DND-41 (cell line): ENCODE measurements around the gene SMOC2.

Experiments
- CTCF ChIP-seq: IDR thresholded peaks from 2 replicates; pipeline ENCODE4 v1.5.1; 2012; ENCODE audit warnings: borderline replicate concordance, low read length, moderate library complexity, mild to moderate bottlenecking; ENCODE audit not compliant: poor library complexity, severe bottlenecking; ENCODE audit errors: extremely low read depth
- EZH2 ChIP-seq: IDR thresholded peaks from 3 replicates; pipeline ENCODE4 v1.6.1; 2012; ENCODE audit warnings: borderline replicate concordance, low read depth, mild to moderate bottlenecking, moderate library complexity, low read length, inconsistent platforms; ENCODE audit not compliant: severe bottlenecking

- TF ChIP-seq CTCF, result no peak
- no peak for TF ChIP-seq EZH2
These were observed 56.0 kb downstream of the SMOC2 start for GRCh38 chr6:168496997-168497331.
